Ramos (cell line): ENCODE results near the gene EIF2B5.

Experiments used
- in situ Hi-C: fragments of 300-500 bp; cut with MboI; formaldehyde crosslinking; loops from one replicate; pipeline ENCODE4 v1.14.3; 2022; ENCODE audit warnings: low sequenced_read_pairs; ENCODE audit not compliant: unreplicated experiment

The EIF2B5 gene

DNA sequence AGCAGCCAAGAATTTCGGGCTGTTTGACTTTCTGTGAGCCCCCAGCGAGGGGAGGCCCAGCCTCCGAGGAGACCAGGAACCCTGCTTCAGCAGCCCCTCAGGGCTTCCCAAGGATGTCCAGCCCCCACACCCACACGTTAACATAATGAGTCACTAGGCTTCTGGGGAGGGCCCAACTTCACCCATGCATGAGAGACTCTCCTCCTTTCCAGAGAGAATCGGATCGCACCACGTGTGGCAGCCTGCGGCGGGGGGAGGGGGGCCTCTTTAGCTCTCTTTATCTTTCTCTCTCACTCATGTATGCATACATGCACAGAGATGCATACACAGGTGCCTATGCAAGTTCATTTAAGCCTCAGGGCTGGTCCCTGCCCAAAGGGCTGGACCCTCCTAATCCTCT, 36.4 kb downstream of the EIF2B5 start:
- in situ Hi-C loops, result no loop called here

DNA sequence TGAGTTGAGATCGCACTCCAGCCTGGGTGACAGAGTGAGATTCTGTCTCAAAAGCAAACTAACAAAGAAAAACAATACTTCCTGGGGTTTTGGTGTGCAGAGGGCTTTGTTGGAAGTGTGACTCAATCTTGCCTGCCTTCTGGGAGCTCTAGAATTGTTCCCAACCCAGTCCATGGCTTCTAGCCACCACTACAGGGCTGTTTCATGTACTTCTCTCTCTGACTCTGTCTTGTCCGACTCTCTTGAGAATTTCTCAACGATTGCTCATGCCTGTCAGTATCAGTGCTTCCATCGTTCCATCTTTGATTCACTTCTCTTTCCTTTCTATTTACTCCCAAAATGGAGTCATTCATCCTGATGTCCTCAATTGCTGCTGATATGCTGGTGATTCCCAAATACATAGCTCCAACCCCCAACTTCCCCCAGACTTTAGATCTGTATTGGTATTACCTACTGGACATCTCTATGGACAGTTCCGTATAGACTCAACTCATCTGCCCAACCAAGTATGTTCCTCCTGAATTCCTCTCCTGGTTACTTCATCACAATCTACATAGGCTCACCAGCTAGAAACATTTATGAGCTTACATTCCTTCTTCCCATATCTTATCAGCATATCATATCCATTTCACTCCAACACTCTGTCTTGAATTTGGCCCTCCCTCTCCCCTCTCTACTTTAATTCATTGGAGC, 37.7 kb downstream of the EIF2B5 start:
- in situ Hi-C loops, result no loop called here

DNA sequence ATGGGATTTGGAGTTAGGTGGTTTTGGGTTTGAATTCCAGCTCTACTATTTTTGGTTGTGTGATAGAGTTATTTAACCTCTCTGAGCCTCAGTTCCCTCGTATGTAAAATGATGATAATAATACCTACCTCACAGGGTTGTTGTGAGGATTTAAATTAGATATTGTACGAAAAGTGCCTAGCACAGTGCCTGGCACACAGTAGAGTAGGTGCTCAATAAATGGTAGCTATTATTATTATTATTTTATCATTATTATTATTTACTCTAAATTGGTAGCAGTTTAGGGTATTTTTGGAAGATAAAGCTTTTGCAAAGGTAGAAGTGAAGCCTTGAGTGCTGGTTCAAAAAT, 38.2 kb downstream of the EIF2B5 start:
- in situ Hi-C loops, result no loop called here

DNA sequence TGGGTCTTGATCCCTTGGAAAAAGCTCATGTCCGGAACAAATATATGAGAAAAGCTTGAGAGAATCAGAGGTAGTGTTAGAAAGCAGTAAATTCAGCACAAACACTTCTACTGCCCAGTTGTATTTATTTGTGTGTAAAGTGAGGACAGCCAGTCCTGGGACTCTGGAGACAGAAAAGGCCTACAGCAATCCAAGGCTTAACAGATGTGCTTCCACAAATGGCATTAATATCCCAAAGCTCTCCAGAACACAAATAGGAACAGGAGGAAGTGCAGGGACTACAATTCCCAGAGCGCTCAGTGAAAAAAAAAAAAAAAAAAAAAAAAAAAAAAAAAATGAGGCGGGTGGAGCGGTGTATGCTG, 39.1 kb downstream of the EIF2B5 start:
- in situ Hi-C loops, result no loop called here

DNA sequence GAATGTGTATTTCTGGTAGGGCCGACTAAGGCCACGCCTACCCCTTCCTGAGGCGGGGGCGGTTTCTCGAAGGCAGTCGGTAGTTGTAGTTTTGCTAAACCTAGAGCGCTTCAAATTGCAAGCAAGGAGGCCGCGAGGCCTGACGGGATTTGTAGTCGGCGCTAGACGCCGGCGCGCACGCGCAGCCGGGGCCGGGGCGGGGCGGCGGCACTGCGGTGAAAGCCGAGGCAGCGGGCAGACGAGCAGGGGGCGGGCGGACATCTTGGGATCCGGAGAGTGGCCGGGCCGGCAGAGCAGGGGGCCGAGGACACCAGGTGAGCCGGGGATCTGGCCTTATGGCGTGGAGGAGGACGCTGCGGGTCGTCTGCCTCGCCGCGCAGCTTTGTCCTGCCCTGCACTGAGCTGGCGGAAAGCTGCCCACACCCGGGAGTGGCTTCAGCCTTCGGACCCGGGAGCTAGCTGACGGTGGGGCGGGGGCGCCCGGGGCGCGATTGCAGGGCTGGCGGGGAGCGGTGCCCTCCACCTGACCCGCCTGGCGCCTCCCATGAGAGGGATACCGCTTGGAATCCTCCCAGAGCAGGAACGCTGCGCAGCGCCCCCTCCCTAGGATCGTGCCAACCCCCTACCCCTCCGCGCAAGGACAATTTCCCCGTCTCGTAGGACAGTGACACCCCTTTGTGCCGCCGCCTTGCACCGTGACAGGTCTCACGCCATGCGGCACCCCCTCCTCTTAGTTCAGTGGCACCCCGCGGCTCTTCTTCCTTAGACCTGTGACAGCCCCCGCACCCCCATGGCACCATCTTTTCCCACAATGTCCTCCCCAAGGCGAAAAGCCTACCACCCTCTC, 39.7 kb downstream of the EIF2B5 start, which contains the start of gene AP2M1:
Gene AP2M1 (plus strand): TSS at position 210 of the 847 bp plus-strand sequence. CDS start 2,139 bp downstream, outside the sequence.
- in situ Hi-C loops, result no loop called here

- in situ Hi-C loops, result no loop called here
Measured at GRCh38 chr3:184175506-184175905, 40.3 kb downstream of the EIF2B5 start.

DNA sequence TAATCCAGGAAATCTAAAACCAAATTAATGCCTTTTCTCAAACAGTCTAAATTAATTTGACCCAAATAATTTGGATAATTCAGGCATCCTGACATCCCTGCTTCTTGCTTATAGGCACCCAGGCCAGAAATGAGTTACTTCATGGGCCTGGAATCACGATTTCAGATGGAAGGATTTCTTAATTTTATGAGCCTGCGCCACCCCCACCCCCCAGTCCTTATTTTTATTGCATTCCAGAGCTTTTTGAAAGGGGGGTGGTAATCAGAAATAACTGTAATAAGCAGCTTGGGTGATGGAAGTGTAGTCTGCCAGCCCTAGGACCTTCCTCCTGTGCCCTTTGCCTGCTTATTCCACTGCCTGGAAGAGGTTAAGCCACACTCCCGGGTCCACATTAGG, 40.8 kb downstream of the EIF2B5 start:
- in situ Hi-C loops, result no loop called here

- in situ Hi-C loops, result no loop called here
Measured at GRCh38 chr3:184176377-184177330, 41.5 kb downstream of the EIF2B5 start.

DNA sequence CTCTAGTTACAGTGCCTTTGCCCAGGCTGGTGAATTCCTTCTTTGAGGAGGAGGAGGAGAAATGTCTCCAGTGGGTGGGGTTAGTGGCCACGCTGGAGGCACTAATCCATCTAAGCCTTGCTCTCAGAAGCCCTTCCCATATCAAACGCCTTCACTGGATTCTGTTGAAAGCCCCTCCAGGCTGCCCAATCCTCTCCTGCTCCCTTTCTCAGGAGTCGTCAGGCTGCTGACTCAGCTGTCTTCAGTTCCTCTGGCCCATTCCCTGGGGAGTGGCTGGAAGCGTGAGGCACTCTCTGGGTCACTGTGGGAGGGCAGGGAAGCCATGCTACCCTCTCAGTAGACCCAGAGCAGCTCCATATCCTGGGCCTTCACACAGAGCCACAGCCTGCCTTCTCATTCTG, 42.2 kb downstream of the EIF2B5 start:
- in situ Hi-C loops, result no loop called here

- in situ Hi-C loops, result no loop called here
Measured at GRCh38 chr3:184177767-184178306, 42.7 kb downstream of the EIF2B5 start.

GRCh38 chr3:184178521-184179138, 43.5 kb downstream of the EIF2B5 start:
- in situ Hi-C loops, result no loop called here

- in situ Hi-C loops, result no loop called here
Measured at GRCh38 chr3:184180165-184180564, 45.0 kb downstream of the EIF2B5 start.

- in situ Hi-C loops, result no loop called here
Measured at GRCh38 chr3:184181596-184181995, 46.4 kb downstream of the EIF2B5 start.

DNA sequence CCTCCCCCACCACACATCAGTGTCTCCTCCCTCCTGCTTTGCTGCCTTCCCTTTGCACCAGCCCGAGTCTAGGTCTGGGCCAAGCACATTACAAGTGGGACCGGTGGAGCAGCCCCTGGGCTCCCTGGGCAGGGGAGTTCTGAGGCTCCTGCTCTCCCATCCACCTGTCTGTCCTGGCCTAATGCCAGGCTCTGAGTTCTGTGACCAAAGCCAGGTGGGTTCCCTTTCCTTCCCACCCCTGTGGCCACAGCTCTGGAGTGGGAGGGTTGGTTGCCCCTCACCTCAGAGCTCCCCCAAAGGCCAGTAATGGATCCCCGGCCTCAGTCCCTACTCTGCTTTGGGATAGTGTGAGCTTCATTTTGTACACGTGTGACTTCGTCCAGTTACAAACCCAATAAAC, 48.5 kb downstream of the EIF2B5 start:
- in situ Hi-C loops, result no loop called here

- in situ Hi-C loops, result no loop called here
Measured at GRCh38 chr3:184184546-184185230, 49.5 kb downstream of the EIF2B5 start.

- in situ Hi-C loops, result no loop called here
Measured at GRCh38 chr3:184185461-184186183, 50.5 kb downstream of the EIF2B5 start.

GRCh38 chr3:184186184-184186901, 51.2 kb downstream of the EIF2B5 start, which contains the start of gene ABCF3:
Gene ABCF3, plus strand, starts transcription at chr3:184186199. Its CDS starts 9 bp downstream, at chr3:184186208.
- in situ Hi-C loops, result no loop called here

DNA sequence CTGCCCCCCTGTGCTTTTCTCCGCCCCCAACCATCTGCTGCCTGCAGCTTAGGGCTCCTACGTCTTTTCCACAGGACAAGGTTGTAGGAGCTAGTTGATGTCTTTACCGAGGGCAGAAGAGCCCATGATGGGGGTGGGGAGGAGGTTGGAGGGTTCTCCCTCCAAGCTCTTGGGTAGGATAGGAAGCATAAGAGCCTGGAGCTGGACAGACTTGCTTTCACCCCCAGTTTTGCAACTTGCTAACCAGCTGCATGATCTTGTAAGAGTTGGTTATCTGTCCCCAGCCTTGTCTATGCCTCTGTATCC, 51.7 kb downstream of the EIF2B5 start:
- in situ Hi-C loops, result no loop called here
